B cell (primary cell): ENCODE data around the gene CCNK. TPM values are rescaled to one million over a fixed set of nuclear protein-coding genes. Genes with fewer than 3 reads are reported as not detected.

Source experiments
- ATAC-seq: fragments of 200-7000 bp; cut with Tn5 transposase; one replicate; pipeline ENCODE4 v1.10.0; 2021; ENCODE audit warnings: low read depth, mild to moderate bottlenecking, moderate number of reproducible peaks, moderate library complexity
- CTCF ChIA-PET: fragments of 350-600 bp; sonication (Branson Sonifier 250); formaldehyde crosslinking; loops from one replicate; lab custom pipeline; 2021; ENCODE audit warnings: antibody characterized with exemption, inconsistent platforms; lab: Charles Lee
- POLR2A ChIA-PET: fragments of 350-600 bp; sonication (Branson Sonifier 250); formaldehyde crosslinking; loops from one replicate; lab custom pipeline; 2021; ENCODE audit warnings: antibody characterized with exemption; lab: Charles Lee
- DNase-seq: peaks from one replicate; pipeline ENCODE4 v3.0.0; 2013
- H2AFZ ChIP-seq: 2 replicates; pipeline ENCODE4 v1.6.1; 2012; ENCODE audit warnings: mild to moderate bottlenecking, low read depth, low read length; ENCODE audit not compliant: insufficient read depth, poor library complexity, severe bottlenecking
- H3K27ac ChIP-seq, 2 donors: 1 replicate in 1 of 2; 2 replicates in 1 of 2; pipeline ENCODE4 v1.5.1; 2012 to 2013; ENCODE audit warnings: low read length in 2 of 2, mild to moderate bottlenecking in 2 of 2, moderate library complexity in 1 of 2
- H3K27me3 ChIP-seq, 4 experiments: fragments of 200-600 bp in 1 of 4; sonication (generic) in 1 of 4; replicated peaks in 1 of 4; 1 replicate in 2 of 4; 2 replicates in 2 of 4; pipeline versions ENCODE4 v1.6.1 to v1.7.0; 2013 to 2016; ENCODE audit warnings: low read length in 3 of 4, mild to moderate bottlenecking in 2 of 4, mixed read lengths in 1 of 4, moderate library complexity in 1 of 4; ENCODE audit not compliant: insufficient read depth in 4 of 4, control insufficient read depth in 3 of 4; ENCODE audit errors: control extremely low read depth in 1 of 4
- H3K36me3 ChIP-seq, 2 experiments: replicated peaks in 1 of 2; 1 replicate in 1 of 2; 2 replicates in 1 of 2; pipeline versions ENCODE4 v1.6.1 to v1.7.1; 2013; ENCODE audit warnings: low read length in 1 of 2; ENCODE audit not compliant: insufficient read depth in 2 of 2, control insufficient read depth in 1 of 2; ENCODE audit errors: control extremely low read depth in 1 of 2, extremely low read depth in 1 of 2
- H3K4me1 ChIP-seq, 2 donors: fragments of 200-600 bp in 1 of 2; sonication (generic) in 1 of 2; 1 replicate in 1 of 2; 2 replicates in 1 of 2; pipeline versions ENCODE4 v1.5.1 to v1.6.1; 2013 to 2017; ENCODE audit warnings: low read length in 2 of 2; ENCODE audit not compliant: control insufficient read depth in 2 of 2, insufficient read depth in 2 of 2
- H3K4me2 ChIP-seq: replicated peaks from 2 replicates; pipeline ENCODE3; 2012; ENCODE audit warnings: mild to moderate bottlenecking, low read depth, low read length; ENCODE audit not compliant: poor library complexity, severe bottlenecking
- H3K4me3 ChIP-seq, 5 experiments: fragments of 200-600 bp in 1 of 5; sonication (generic) in 1 of 5; 1 replicate in 3 of 5; 2 replicates in 2 of 5; pipeline versions ENCODE4 v1.5.1 to v1.7.0; 2011 to 2016; ENCODE audit warnings: low read length in 4 of 5, mild to moderate bottlenecking in 4 of 5, low read depth in 2 of 5, control low read depth in 1 of 5, moderate library complexity in 1 of 5; ENCODE audit not compliant: insufficient read depth in 1 of 5; ENCODE audit errors: control extremely low read depth in 1 of 5, extremely low read depth in 1 of 5
- H3K79me2 ChIP-seq: fragments of 200-600 bp; sonication (generic); one replicate; pipeline ENCODE4 v1.6.0; 2016; ENCODE audit warnings: low read length; ENCODE audit not compliant: control insufficient read depth, insufficient read depth
- H3K9ac ChIP-seq: fragments of 200-600 bp; sonication (generic); 2 replicates; pipeline ENCODE4 v1.6.1; 2017; ENCODE audit warnings: mild to moderate bottlenecking, low read length, moderate library complexity
- H3K9me3 ChIP-seq, 3 donors: one replicate each; pipeline versions ENCODE4 v1.6.1 to v1.7.1; 2013; ENCODE audit warnings: low read length in 2 of 3; ENCODE audit not compliant: control insufficient read depth in 2 of 3, insufficient read depth in 1 of 3; ENCODE audit errors: control extremely low read depth in 1 of 3
- H4K20me1 ChIP-seq: 2 replicates; pipeline ENCODE4 v1.6.0; 2012; ENCODE audit warnings: mild to moderate bottlenecking, low read length; ENCODE audit not compliant: insufficient read depth, control insufficient read depth, poor library complexity, severe bottlenecking
- H3K27ac Mint-ChIP-seq: one replicate; pipeline ENCODE4 v1.8.0; 2021; ENCODE audit warnings: mixed read lengths
- H3K27me3 Mint-ChIP-seq: one replicate; pipeline ENCODE4 v1.8.0; 2021; ENCODE audit warnings: mixed read lengths
- H3K4me1 Mint-ChIP-seq: one replicate; pipeline ENCODE4 v1.8.0; 2021; ENCODE audit warnings: mixed read lengths
- H3K4me3 Mint-ChIP-seq: one replicate; pipeline ENCODE4 v1.8.0; 2021; ENCODE audit warnings: mixed read lengths
- H3K9me3 Mint-ChIP-seq: one replicate; pipeline ENCODE4 v1.8.0; 2022; ENCODE audit warnings: mixed read lengths; ENCODE audit not compliant: insufficient read depth
- EZH2 ChIP-seq: IDR thresholded peaks from 2 replicates; pipeline ENCODE4 v1.6.1; 2012; ENCODE audit warnings: borderline replicate concordance, low read depth, mild to moderate bottlenecking, moderate library complexity, low read length; ENCODE audit not compliant: insufficient read depth, poor library complexity, severe bottlenecking
- WGBS: methylation state at CpG from one replicate; pipeline ENCODE4 v1.1.5; 2013; ENCODE audit warnings: missing lambda C conversion rate; ENCODE audit not compliant: insufficient coverage; 5-methylcytosine and 5-hydroxymethylcytosine counted together
- intact Hi-C: fragments of 100-400 bp; cut with micrococcal nuclease; formaldehyde crosslinking; loops from one replicate; pipeline ENCODE4 v1.10.0; 2022
- polyA plus RNA-seq: library from polyadenylated mRNA; depleted of rRNA; stranded (reverse); fragments of >200 nt; gene quantifications from 2 replicates; pipeline ENCODE4 v1.2.3, GENCODE V29; 2012
- total RNA-seq, 2 donors: library from RNA; stranded (reverse); fragments of 120-200 nt in 1 of 2; gene quantifications; 1 replicate in 1 of 2; 2 replicates in 1 of 2; pipeline versions ENCODE4 v1.2.3 to v1.2.4, GENCODE V29; 2013 to 2022
- TF ChIP-seq, protein P1 (sequence below): fragments of 200-600 bp; IDR thresholded peaks from one replicate; pipeline ENCODE4 v1.8.0; 2022; ENCODE audit warnings: antibody characterized with exemption, mild to moderate bottlenecking

CCNK gene
- total and polyA plus RNA-seq, 2 donors (not counting 1 experiment from before 2014, with no cell fraction given), result 17.5 to 82.0 TPM

DNA sequence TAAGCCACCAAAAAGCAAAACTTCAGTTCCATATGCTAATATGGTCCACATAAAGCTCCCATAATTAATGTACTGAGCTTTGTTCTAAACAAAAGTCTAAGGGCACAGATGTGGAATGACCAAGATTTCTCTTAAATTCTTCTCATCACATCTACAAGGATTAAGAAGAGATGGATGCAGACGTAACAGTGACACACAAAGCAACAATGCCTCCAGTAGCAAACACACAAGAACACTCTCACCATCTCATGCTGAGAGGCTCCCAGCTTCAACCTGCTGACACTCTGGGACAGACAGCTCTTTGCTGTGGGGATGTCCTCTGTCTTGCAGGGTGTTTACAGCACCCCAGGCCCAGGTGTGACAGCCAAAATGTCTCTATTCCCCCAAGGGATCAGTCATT is 48.7 kb upstream of the CCNK start:
- Mint-ChIP-seq H3K4me3 (no peak overlapping the region), H3K9me3 (peaks cover 6% of the 10 kb centered on the region), H3K27ac (no peak overlapping the region), H3K27me3 (no peaks in the 10 kb centered on the region), H3K4me1 (peaks cover 33% of the 10 kb centered on the region)
- no peak overlapping the region for H2AFZ ChIP-seq
- DNase-seq, result no peak
- H4K20me1 ChIP-seq, result no peaks in the 10 kb centered on the region
- no peak for ATAC-seq
- H3K4me1 ChIP-seq, result peaks cover 6 to 19% of the 10 kb centered on the region in 2 donors
- ChIA-PET CTCF (interaction anchor here (0.8 kb wide), 1 partner anchor 17 kb away, joined by 3 read pairs; no protein-coding TSS in a partner anchor), POLR2A (no interaction called here)
- no peak overlapping the region for H3K9ac ChIP-seq
- WGBS, result 100% methylated on average over 1 of the region's 1 CpG
- H3K36me3 ChIP-seq, result peaks cover 1 to 32% of the 10 kb centered on the region in 2 experiments
- H3K4me3 ChIP-seq, result no peak overlapping the region
- no peak overlapping the region for H3K27ac ChIP-seq
- peaks cover 13% of the 10 kb centered on the region for H3K79me2 ChIP-seq
- intact Hi-C loops, result no loop called here
- peaks cover 0 to 11% (median 7%) of the 10 kb centered on the region in 3 donors for H3K9me3 ChIP-seq
- TF ChIP-seq, protein P1, sequence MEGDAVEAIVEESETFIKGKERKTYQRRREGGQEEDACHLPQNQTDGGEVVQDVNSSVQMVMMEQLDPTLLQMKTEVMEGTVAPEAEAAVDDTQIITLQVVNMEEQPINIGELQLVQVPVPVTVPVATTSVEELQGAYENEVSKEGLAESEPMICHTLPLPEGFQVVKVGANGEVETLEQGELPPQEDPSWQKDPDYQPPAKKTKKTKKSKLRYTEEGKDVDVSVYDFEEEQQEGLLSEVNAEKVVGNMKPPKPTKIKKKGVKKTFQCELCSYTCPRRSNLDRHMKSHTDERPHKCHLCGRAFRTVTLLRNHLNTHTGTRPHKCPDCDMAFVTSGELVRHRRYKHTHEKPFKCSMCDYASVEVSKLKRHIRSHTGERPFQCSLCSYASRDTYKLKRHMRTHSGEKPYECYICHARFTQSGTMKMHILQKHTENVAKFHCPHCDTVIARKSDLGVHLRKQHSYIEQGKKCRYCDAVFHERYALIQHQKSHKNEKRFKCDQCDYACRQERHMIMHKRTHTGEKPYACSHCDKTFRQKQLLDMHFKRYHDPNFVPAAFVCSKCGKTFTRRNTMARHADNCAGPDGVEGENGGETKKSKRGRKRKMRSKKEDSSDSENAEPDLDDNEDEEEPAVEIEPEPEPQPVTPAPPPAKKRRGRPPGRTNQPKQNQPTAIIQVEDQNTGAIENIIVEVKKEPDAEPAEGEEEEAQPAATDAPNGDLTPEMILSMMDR, result no peak
- TF ChIP-seq EZH2, result no peak
- H3K4me2 ChIP-seq, result no peak overlapping the region
- H3K27me3 ChIP-seq, result no peaks in the 10 kb centered on the region

DNA sequence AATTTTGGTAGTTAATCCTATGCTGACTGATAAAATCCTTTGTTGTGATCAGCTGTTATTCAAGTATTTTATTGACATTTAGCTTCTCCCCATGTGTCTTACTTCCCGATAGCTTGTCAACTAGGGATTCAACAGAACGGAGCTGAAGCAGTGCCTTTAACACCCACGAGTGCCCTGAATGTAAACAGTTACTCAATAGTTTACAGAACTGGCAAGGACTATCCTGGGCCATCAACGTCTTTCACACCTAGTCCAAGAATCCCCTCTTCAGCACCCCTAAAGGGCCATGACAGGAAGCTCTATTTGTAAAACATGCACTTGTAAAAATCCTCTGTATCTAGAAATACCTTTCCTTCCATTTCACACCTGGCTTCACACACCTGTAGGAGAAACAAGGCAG is 45.9 kb upstream of the CCNK start:
- no peaks in the 10 kb centered on the region for H4K20me1 ChIP-seq
- H3K9ac ChIP-seq, result no peak overlapping the region
- peaks cover 1 to 24% of the 10 kb centered on the region in 2 experiments for H3K36me3 ChIP-seq
- TF ChIP-seq, protein P1, result no peak
- TF ChIP-seq EZH2, result no peak
- H3K27ac ChIP-seq, result no peak overlapping the region
- H2AFZ ChIP-seq, result no peak overlapping the region
- H3K4me1 Mint-ChIP-seq, result peaks cover 30% of the 10 kb centered on the region
- no peak overlapping the region for H3K4me3 Mint-ChIP-seq
- peaks cover 5 to 19% of the 10 kb centered on the region in 2 donors for H3K4me1 ChIP-seq
- no peak overlapping the region for H3K4me2 ChIP-seq
- no peak for DNase-seq
- H3K9me3 Mint-ChIP-seq, result no peaks in the 10 kb centered on the region
- POLR2A ChIA-PET, result no interaction called here
- no peak overlapping the region for H3K4me3 ChIP-seq
- no peaks in the 10 kb centered on the region for H3K9me3 ChIP-seq
- intact Hi-C loops, result no loop called here
- H3K79me2 ChIP-seq, result peaks cover 7% of the 10 kb centered on the region
- no peak for ATAC-seq
- H3K27ac Mint-ChIP-seq, result no peak overlapping the region
- CTCF ChIA-PET, result interaction anchor here (0.6 to 1.4 kb wide), 5 partner anchors 11 to 69 kb away, joined by 3 to 8 read pairs (median 5); no protein-coding TSS in a partner anchor
- no peaks in the 10 kb centered on the region for H3K27me3 Mint-ChIP-seq
- H3K27me3 ChIP-seq, result no peaks in the 10 kb centered on the region
- 87% methylated on average over 3 of the region's 4 CpGs for WGBS
